Left ventricle myocardium superior (tissue), 1 donor: Measurements from ENCODE around the gene RGS16. TPM values are rescaled to one million over a fixed set of nuclear protein-coding genes. Genes with fewer than 3 reads are reported as not detected.
"Not testable (repeated sequence)": the region's sequence is repeated elsewhere in the genome, so short reads cannot be mapped to it uniquely, and the experiment has no call there.

Experiments
- ATAC-seq: fragments of 200-7000 bp; cut with Tn5 transposase; one replicate; pipeline ENCODE4 v1.9.1; 2020; ENCODE audit warnings: mild to moderate bottlenecking, moderate library complexity
- DNase-seq: peaks from one replicate; pipeline ENCODE4 v3.0.0-alpha.2; 2020
- intact Hi-C: fragments of 100-400 bp; cut with micrococcal nuclease; formaldehyde crosslinking; loops from one replicate; pipeline ENCODE4 v1.11.0; 2022
- long read RNA-seq: library from polyadenylated mRNA; unstranded; transcript quantifications from one replicate; pipeline ENCODE4 v2.0.0, GENCODE V29; 2021
- total RNA-seq: library from RNA; stranded (reverse); fragmentation: NEBNext Ultra II Directional; extraction: Animal tissue kit (Norgen Biotek cat#: 25700); gene quantifications from one replicate; pipeline ENCODE4 v1.2.1, GENCODE V29; 2021
- donor health status: DM: no; HTN: yes; CAD: no; lungs with severe emphysema.

Gene RGS16, protein sequence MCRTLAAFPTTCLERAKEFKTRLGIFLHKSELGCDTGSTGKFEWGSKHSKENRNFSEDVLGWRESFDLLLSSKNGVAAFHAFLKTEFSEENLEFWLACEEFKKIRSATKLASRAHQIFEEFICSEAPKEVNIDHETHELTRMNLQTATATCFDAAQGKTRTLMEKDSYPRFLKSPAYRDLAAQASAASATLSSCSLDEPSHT
- 1.1 TPM for total RNA-seq
- long read RNA-seq, partial matches to known transcripts, result 0 of 2 reads
- long read RNA-seq, other reads (novel, unspliced or antisense), result 0 of 2 reads

DNA sequence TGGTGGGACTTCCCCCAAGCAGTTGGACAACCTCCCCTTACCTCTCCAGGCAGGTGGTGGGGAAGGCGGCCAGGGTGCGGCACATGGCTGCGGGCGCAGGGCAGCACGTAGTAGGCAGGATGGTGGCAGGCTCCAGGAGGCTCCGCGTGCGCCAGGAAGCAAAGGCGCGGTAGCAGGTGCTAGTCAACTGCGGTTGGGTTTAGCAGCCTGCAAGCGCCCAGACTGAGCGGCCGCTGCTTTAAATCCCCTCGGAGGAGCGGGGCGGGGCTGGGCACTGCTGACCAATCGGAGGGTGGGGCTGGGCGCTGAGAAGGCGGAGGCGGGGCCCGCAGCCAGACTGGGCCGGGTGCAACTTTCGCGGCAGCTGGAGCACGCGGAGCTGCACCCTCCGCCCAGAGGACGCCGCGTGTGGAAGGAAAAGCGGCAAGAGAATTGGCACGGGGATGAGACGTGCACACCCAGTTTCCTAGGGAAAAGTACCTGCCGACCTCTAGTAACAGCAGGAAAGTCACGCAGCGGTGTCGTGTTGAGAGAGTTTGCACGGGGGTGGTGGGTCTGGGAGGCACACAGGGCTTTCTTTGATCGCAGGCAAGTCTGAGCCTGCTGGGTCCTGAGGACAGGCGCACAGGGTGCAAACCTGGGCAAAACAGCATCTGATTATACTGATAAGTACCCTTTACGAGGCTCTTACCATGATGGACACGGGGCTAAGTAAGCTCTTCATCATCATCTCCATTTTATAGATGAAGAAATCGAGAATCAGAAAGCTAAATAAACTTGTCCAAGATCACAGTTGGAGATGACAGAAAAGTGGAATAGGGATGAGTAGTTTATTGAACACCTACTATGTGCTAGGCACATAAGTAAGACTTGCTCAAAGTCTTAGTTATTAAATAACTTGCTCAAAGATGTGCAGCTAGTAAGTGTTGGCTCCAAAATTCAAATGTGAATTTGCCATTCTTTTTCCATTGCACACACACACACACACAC lies at the start of gene RGS16:
RGS16 (minus strand) TSS at position 215 of the 990 bp plus-strand sequence; CDS start at position 85, 130 bp downstream.
- intact Hi-C loops, result no loop called here

DNA sequence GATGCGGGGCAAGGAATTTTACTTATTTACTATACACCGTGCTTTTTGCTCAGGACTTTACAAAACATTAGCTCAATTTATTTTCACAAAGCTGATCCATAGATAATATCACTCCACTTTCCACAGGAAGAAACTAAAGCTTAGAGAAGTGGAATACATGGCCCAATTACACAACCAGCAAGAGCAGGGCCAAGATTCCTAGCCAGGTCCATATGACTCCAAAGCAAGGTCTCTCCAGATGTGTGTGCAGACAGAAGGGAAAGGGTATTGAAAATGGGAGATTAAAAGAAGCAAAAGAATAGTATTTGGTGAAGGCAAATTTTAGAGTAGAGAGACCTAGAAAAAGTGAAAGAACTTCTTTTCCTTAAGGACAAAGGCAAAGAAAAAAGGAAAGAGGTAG lies 49.8 kb upstream of the RGS16 start:
- intact Hi-C loops, result no loop called here
- ATAC-seq (no peak), DNase-seq (no peak)

More for the DNA sequence above, at the start of gene RGS16:
- peak; percentile 97 for ATAC-seq
- DNase-seq, result peak; percentile 97

DNA sequence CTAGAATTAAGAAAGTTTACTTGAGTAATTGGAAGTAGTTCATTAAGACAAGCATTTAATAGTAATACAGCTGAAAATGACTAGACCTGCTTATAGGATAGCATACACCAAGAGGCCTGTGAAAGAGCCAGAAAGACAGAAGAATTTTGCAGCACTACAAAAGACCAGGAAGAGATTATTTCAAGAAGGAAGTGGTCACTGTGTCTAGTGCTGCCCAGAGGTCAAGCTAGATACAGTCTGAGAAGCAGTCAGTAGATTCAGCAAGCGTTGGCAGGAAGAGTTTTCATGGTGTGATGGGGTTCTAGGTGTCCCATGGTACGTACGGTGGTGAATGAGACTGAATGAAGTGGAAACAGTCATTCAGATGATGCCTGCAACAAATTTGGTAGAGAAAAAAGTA lies 48.7 kb upstream of the RGS16 start:
- intact Hi-C loops, result no loop called here
- ATAC-seq (no peak), DNase-seq (no peak)

DNA sequence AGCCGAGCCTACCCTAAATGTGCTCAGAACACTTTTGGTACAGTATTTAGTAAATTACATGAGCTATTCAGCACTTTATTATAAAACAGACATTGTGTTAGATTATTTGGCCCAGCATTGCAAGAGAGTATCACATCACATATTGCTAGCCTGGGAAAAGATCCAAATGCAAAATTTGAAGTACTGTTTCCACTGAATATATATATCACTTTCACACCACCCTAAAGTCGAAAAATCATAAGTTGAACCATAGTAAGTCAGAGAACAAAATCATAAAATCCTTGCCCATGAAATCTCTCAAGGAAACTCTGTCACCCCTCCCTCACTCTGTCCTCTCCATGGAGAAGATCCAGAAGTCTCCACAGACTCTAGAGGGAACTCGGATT lies 47.1 kb upstream of the RGS16 start:
- intact Hi-C loops, result no loop called here
- no peak for ATAC-seq
- DNase-seq, result no peak

DNA sequence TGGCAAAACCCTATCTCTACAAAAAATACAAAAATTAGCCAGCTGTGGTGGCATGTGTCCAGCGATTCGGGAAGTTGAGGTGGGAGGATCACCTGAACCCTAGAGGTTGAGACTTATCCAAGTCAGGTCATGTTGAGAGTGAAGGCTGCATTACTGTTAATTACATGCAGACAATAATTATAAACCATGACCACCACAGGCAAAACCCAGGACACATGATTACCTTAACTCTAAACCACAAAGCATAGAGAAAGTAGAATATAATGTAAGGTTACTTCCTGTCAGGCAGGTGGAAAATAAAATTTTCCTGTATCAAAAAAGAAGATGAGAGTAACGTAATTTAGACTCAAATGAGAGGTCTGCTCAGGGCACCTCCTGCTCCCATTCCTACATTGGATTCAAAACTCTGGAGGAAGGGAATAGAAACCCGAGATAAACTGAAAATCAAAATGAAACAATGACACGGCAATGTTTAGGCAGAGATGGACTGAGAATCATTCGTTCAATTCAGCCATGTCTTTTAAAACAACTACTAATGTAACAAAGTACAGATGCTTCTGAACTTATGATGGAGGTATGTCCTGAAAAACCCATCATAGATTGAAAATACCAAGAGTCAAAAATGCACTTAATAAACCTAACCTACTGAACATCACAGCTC lies 46.6 kb upstream of the RGS16 start:
- no peak for DNase-seq
- intact Hi-C loops, result no loop called here
- ATAC-seq, result no peak

DNA sequence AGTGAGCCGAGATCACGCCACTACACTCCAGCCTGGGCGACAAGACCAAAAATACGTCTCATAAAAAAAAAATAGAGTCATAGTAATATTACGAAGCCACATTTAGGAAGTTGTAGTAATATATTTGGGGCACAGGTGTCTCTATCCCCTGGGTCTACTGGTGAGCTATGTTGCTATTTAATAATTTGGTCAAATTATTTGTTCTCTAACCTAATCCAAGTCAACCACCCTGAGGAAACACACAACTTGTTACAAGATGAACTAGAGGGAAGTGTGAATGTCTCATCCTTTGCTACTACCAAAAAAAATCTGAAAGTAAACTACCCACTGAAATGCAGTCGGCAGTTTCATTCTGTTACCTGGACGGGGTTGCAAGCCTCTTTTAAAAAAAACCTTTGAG lies 44.9 kb upstream of the RGS16 start:
- ATAC-seq, result no peak
- intact Hi-C loops, result no loop called here
- no peak for DNase-seq

DNA sequence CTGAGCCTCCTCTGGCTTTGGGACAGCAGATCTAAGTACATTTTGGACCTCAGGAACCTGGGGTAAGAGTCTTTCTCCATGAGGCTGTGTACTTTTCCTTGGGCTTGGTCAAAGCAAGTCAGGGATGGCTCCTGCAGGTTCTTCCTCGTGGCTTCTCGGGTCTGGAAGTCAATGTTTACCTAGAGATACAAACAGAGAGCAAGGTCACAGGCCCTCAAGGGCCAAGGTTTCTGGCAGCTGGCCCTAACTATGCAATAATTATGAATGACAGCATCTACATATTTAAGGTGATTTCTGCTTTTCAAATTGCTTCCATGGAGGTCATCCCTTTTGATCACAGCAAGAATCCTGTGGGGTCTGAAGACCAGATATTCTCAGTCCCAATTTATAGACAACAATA lies 42.5 kb upstream of the RGS16 start:
- no peak for DNase-seq
- intact Hi-C loops, result no loop called here
- ATAC-seq, result no peak

DNA sequence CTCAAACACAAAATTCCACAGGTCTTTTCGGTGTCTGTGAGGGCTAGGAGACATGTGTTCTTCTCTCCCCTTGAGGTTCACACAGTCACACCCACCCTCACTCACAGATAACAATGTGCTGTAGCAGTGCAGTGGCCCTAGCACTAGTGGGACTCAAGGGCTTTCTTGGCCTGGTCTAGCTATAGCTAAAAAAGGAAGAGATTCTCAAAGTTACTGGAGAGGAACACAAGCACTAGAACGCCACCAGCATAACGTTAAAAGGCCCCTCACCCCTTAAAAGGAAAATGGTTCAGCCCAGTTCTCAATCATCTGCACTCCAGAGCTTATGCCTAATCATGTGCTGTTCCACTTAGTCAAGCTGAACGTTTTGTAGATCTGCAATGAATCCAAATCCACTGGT lies 40.7 kb upstream of the RGS16 start:
- intact Hi-C loops, result no loop called here
- ATAC-seq, result no peak
- no peak for DNase-seq

DNA sequence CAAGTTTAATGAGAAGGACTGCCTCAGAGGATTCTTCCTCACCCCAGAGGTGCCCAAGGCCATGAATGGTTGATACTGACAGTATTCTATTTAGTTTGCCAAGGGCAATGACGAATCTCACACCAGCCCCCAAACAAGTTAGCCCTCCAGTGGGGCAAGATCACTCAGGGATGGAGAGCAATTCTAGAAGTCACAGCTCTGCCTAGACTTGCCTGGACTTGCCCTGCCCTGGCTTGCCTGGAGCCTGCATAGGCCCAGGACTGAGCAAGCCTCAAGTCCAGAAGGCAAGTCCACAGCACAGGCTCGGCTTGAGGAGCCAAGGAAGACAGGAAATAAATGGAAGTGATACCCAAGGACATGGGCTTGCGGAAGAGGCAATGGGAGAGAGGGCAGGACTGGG lies 39.5 kb upstream of the RGS16 start:
- no peak for DNase-seq
- intact Hi-C loops, result no loop called here
- no peak for ATAC-seq

DNA sequence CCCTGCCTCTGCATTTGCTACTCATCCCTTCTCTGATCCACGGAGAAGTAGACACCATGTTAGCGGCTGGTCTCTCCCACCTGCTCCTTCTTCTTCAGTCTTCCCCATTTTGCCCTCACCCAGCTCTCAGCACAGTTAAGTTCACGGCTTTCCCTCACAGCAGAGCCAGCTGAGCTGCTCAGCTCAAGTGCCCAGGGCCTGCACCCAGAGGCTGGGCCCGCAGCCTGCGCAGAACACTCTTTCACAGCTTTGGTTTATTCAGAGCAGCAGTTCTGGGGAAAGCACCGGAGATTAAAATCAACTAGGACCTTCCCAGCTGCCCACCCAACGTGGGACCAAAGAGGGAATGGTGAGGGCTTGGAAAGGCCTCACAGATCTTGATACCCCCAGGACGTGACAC lies 38.3 kb upstream of the RGS16 start:
- no peak for ATAC-seq
- DNase-seq, result no peak
- intact Hi-C loops, result no loop called here

DNA sequence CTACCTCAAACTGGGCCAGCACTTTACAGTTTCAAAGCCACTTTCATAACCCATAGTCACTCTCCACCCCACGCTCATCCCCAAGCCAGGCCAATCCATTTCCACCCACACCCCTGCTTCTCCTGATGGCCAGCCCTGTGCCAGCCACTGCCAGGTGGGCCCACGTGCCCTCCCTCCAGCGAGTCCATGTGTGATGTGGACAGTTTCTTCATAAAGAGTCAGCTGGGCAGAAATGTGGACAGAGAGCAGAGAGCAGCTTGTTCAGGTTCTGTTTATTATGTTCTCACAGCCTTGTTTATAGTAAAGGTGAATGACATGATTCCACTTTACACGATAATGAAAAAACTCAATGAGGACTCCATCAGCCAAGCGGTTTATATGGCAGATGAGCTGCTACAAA lies 37.4 kb upstream of the RGS16 start:
- DNase-seq (no peak), ATAC-seq (no peak)
- intact Hi-C loops, result no loop called here

DNA sequence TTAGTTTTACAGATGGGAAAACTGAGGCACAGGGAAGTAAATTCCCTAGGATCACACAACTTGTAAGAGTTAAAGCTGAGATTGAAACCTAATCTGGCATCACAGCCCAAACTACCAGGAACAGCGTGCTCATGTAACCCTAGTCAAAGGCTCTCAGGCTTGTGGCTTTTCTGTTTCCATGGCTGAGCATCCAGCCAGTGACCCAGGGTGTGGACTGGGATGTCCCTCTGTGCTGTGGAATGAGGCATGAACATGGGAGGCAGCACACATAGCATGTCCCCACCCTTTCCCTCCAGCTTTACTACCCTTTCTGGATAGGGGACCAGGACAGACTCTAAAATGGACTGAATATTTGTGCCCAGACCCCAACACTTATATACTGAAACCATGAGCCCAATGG lies 35.1 kb upstream of the RGS16 start:
- ATAC-seq (no peak), DNase-seq (no peak)
- intact Hi-C loops, result no loop called here

DNA sequence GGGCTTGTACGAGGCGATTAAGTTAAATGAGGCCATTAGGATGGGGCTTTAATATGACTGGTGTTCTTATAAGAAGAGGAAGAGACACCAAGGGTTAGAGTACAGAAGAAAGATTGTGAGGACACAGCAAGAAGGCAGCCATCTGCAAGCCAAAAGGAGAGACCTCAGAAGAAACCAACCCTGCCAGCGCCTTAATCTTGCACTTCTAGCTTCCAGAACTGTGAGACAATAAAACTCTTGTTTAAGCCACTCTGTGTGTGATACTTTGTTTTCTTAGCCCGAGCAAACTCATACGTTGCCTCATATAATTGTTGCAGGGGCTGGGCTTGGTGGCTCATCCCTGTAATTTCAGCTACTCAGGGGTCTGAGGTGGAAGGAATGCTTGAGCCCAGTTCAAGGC lies 33.6 kb upstream of the RGS16 start:
- ATAC-seq, result no peak
- no peak for DNase-seq
- intact Hi-C loops, result no loop called here

DNA sequence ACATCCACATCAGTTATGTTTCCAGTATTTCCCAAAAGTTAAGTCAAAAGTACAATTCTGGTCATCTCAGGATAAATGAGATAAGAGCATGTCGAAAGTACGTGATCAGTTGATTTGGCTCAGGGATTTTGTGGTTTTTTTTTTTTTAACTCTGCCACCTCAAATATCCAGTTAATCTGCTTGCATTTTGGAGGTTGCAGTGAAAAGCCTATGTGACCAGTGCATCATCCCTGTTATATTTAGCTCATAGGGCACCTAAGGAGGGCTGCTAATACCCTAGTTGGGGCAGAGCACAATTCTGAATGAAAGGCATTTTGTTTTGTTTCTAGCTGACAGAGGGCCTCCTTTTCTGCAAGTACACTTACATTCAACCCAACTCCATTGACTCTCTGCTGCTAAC lies 31.7 kb upstream of the RGS16 start:
- DNase-seq, result no peak
- intact Hi-C loops, result no loop called here
- no peak for ATAC-seq

DNA sequence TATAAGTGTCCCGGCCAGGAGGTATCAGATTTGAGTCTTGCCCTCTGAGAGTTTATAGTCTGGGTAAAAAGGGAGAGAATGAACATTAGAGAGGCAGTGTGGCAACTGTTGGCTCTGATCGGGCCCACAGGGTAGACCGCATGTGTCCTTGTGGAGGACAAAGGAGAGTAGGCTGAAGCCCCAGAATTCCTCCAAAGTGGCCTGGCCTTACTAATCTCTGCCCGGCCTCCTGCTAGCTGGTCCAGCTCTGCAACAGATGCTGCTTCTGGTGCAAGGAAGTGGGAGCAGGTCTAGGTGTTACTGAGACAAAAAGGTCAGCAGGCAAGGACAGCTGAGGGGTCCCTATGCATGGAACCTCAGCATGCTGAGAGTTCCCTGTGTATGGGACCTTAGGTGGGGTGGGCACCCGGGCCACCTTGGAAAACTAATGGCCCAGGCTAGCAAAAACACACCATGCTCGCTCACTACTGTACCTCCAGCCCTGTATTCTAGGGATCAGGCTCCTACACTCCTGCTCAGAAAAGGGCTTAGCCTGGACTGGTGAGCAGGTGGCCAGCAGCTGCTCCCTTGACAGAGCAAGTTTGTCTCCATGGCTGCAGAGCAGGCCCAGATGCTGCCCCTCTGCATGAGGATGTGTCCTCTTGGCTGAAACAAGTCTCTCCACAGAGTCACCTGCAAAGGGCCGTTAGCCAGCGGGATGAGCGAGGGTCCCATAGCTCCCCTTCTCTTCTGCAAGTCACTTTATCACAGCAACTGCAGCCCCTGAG lies 30.3 kb upstream of the RGS16 start:
- ATAC-seq, result no peak
- intact Hi-C loops, result no loop called here
- no peak for DNase-seq

DNA sequence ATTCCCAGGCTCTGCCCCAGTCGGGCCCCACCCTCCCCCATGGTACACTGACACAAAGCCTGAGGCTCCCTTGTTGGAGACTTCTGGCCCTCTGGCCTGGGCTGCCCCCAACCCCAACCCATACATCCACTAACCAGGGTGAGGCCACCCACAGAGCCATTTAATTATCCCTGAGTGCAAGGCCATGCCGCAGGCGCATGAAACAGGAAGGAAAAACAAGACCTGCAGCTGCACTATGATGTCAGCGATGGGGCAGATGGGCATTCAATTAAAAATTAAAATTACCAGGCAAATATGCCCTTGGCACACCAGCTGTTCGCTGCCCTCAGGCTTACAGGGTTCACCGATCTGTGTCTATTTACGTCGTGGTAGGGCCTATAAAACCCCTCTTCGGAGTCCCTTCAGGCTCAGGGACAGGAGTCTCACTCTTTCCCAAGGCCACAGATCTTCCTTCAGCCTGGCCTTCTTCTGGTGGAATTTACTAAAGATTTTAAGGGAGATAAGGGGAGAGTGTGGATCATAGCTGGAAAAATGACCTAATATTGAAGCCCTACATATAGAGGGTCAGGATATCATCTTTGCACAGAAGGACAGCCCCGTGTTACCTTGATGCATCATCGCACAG lies 29.6 kb upstream of the RGS16 start:
- ATAC-seq (no peak), DNase-seq (no peak)
- intact Hi-C loops, result no loop called here

DNA sequence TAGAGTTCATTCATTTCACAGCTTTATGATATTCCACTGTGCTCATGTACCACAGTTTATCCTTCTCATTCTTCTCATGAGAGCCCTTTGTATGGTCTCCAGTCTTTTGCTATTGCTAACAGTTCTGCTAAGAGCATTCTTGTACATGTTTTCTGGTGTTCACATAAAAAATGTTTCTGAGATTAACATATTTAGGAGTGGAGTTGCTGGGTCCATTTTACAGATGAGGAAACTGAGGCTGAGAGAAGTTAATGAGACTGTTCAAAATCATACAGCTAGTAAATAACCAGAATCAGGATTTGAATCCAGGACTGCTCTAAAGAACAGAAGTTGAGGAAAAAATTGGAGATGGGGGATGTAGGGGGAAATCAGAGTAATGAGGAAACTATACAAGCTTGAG lies 28.8 kb upstream of the RGS16 start:
- DNase-seq, result no peak
- ATAC-seq, result no peak
- intact Hi-C loops, result no loop called here

DNA sequence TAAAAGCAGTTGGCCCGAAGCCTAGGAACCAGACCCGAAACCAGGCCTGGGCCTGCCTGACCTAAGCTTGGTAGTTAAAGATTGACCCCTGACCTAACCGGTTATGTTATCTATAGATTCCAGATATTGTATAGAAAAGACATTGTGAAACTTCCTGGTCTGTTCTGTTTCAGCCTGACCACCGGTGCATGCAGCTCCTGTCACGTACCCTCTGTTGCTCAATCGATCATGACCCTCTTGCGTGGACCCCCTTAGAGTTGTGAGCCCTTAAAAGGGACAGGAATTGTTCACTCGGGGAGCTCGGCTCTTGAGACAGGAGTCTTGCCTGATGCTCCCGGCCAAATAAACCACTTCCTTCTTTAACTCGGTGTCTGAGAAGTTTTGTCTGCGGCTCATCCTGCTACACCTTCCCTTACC lies 28.3 kb upstream of the RGS16 start:
- ATAC-seq, intact Hi-C loops: not testable (repeated sequence)

DNA sequence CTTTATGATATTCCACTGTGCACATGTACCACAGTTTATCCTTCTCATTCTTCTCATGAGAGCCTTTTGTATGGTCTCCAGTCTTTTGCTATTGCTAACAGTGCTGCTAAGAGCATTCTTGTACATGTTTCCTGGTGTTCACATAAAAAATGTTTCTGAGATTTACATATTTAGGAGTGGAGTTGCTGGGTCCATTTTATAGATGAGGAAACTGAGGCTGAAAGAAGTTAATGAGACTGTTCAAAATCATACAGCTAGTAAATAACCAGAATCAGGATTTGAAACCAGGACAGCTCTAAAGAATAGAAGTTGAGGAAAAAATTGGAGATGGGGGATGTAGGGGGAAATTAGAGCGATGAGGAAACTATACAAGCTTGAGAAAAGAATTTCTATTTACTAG lies 27.8 kb upstream of the RGS16 start:
- DNase-seq (no peak), ATAC-seq (no peak)
- intact Hi-C loops, result no loop called here

More for the DNA sequence above, 28.3 kb upstream of the RGS16 start:
- not testable (repeated sequence) for DNase-seq
